Caco-2 (cell line): Measurements from ENCODE around the gene TCEAL2. TPM values are rescaled to one million over a fixed set of nuclear protein-coding genes. Genes with fewer than 3 reads are reported as not detected.
"Not testable (repeated sequence)": the region's sequence is repeated elsewhere in the genome, so short reads cannot be mapped to it uniquely, and the experiment has no call there.

Experiments used
- Bru-seq: library from RNA; stranded (reverse); fragments of 400-500 nt; gene quantifications from one replicate; lab custom pipeline; 2021; lab: Mats Ljungman, UMichigan
- BruChase-seq, 2 experiments: library from RNA; stranded (reverse); fragments of 400-500 nt; gene quantifications; one replicate each; lab custom pipeline; 2021; lab: Mats Ljungman, UMichigan
- BruUV-seq: library from RNA; stranded (reverse); fragments of 400-500 nt; replicated peaks from 2 replicates; lab custom pipeline; 2021; lab: Mats Ljungman, UMichigan
- CTCF ChIA-PET: fragments of 300-600 bp; sonication (Branson Sonifier 250); formaldehyde crosslinking; loops from one replicate; lab custom pipeline; 2022; ENCODE audit warnings: antibody characterized with exemption; lab: Charles Lee
- POLR2A ChIA-PET: fragments of 300-600 bp; sonication (Branson Sonifier 250); formaldehyde crosslinking; loops from one replicate; lab custom pipeline; 2022; ENCODE audit warnings: antibody characterized with exemption; lab: Charles Lee
- DNase-seq, 2 experiments: peaks; one replicate each; pipeline versions ENCODE4 v3.0.0 to v3.0.0-alpha.2; 2020 to 2022
- H3K27me3 ChIP-seq: replicated peaks from 2 replicates; pipeline ENCODE4 v1.6.0; 2011; ENCODE audit warnings: low read length; ENCODE audit not compliant: control insufficient read depth, insufficient read depth
- H3K36me3 ChIP-seq: 2 replicates; pipeline ENCODE4 v1.5.1; 2011; ENCODE audit warnings: low read length; ENCODE audit not compliant: control insufficient read depth, insufficient read depth
- H3K4me1 ChIP-seq: fragments of 250-450 bp; sonication (Bioruptor Pico); 2 replicates; pipeline ENCODE4 v1.5.1; 2020; ENCODE audit warnings: mild to moderate bottlenecking
- H3K4me3 ChIP-seq: 2 replicates; pipeline ENCODE4 v1.5.1; 2011; ENCODE audit warnings: low read depth, mild to moderate bottlenecking, control low read depth, low read length
- H3K9me3 ChIP-seq: fragments of 250-450 bp; sonication (Bioruptor Pico); 2 replicates; pipeline ENCODE4 v1.5.1; 2020; ENCODE audit warnings: mild to moderate bottlenecking, moderate library complexity
- H3K27ac Mint-ChIP-seq: one replicate; pipeline ENCODE4 v1.8.0; 2022; ENCODE audit warnings: mixed read lengths; ENCODE audit not compliant: unreplicated experiment
- H3K27me3 Mint-ChIP-seq: one replicate; pipeline ENCODE4 v1.8.0; 2022; ENCODE audit warnings: mixed read lengths; ENCODE audit not compliant: insufficient read depth, unreplicated experiment
- H3K36me3 Mint-ChIP-seq: one replicate; pipeline ENCODE4 v1.8.0; 2022; ENCODE audit warnings: mild to moderate bottlenecking, mixed read lengths; ENCODE audit not compliant: insufficient read depth, unreplicated experiment
- H3K4me1 Mint-ChIP-seq: one replicate; pipeline ENCODE4 v1.8.0; 2022; ENCODE audit warnings: low read depth, mixed read lengths; ENCODE audit not compliant: unreplicated experiment
- H3K4me3 Mint-ChIP-seq: one replicate; pipeline ENCODE4 v1.8.0; 2022; ENCODE audit warnings: mild to moderate bottlenecking, moderate library complexity, mixed read lengths; ENCODE audit not compliant: unreplicated experiment
- H3K9me3 Mint-ChIP-seq: one replicate; pipeline ENCODE4 v1.8.0; 2022; ENCODE audit warnings: mixed read lengths; ENCODE audit not compliant: unreplicated experiment
- CTCF ChIP-seq, 2 experiments: fragments of 200-600 bp in 1 of 2; IDR thresholded peaks; 1 replicate in 1 of 2; 2 replicates in 1 of 2; pipeline versions ENCODE4 v1.5.1 to v1.8.0; 2011 to 2022; ENCODE audit warnings: antibody characterized with exemption in 1 of 2, control low read depth in 1 of 2, inconsistent platforms in 1 of 2, low read depth in 1 of 2, low read length in 1 of 2, mild to moderate bottlenecking in 1 of 2, moderate library complexity in 1 of 2; ENCODE audit not compliant: insufficient read depth in 1 of 2, severe bottlenecking in 1 of 2, unreplicated experiment in 1 of 2
- intact Hi-C: fragments of 100-400 bp; cut with micrococcal nuclease; formaldehyde crosslinking; loops from one replicate; pipeline ENCODE4 v1.10.0; 2022; ENCODE audit not compliant: unreplicated experiment
- long read RNA-seq: library from polyadenylated mRNA; stranded (forward); transcript quantifications from one replicate; pipeline ENCODE4 v2.0.0, GENCODE V29; 2022
- total RNA-seq: library from RNA; stranded (reverse); gene quantifications from 2 replicates; pipeline ENCODE4 v1.2.3, GENCODE V29; 2022

The TCEAL2 gene
- not detected in 2 replicates for total RNA-seq
- not detected for Bru-seq, nascent RNA
- BruChase-seq, experiment 1, labeled RNA remaining after a 2-hour chase, result not detected
- not detected for BruChase-seq, experiment 2, labeled RNA remaining after a 6-hour chase
- long read RNA-seq, result 0 reads

- H3K27ac Mint-ChIP-seq, H3K27me3 ChIP-seq, H3K4me3 ChIP-seq, H3K9me3 Mint-ChIP-seq, H3K4me1 Mint-ChIP-seq, H3K4me1 ChIP-seq, H3K36me3 Mint-ChIP-seq, BruUV-seq, H3K9me3 ChIP-seq, DNase-seq, CTCF ChIA-PET, H3K36me3 ChIP-seq, H3K4me3 Mint-ChIP-seq, POLR2A ChIA-PET, H3K27me3 Mint-ChIP-seq, intact Hi-C loops: not testable (repeated sequence)
Measured at GRCh38 chrX:102125436-102125835, at the start of gene TCEAL2. Gene TCEAL2, plus strand, starts transcription at chrX:102125679. Its CDS starts 1,152 bp downstream, at chrX:102126831.

- H3K4me3 Mint-ChIP-seq, result no peak overlapping the region
- no peaks in the 10 kb centered on the region for H3K9me3 ChIP-seq
- ChIA-PET POLR2A (no interaction called here), CTCF (no interaction called here)
- no peaks in the 10 kb centered on the region for H3K4me1 ChIP-seq
- no peak for TF ChIP-seq CTCF (IDR thresholded peaks at IDR 0.05; ENCODE audit: insufficient read depth in 1 of 2, low read depth in 1 of 2, low read length in 1 of 2, severe bottlenecking in 1 of 2, unreplicated experiment in 1 of 2)
- no peak overlapping the region for H3K27ac Mint-ChIP-seq
- no peak for DNase-seq
- H3K36me3 Mint-ChIP-seq, result no peaks in the 10 kb centered on the region
- BruUV-seq, result no TSS peak
- H3K27me3 Mint-ChIP-seq, result no peaks in the 10 kb centered on the region
- H3K36me3 ChIP-seq, result no peaks in the 10 kb centered on the region
- H3K4me1 Mint-ChIP-seq, result no peaks in the 10 kb centered on the region
- H3K27me3 ChIP-seq, result no peaks in the 10 kb centered on the region
- intact Hi-C loops, result no loop called here
- H3K9me3 Mint-ChIP-seq, result no peaks in the 10 kb centered on the region
- H3K4me3 ChIP-seq, result no peak overlapping the region
Measured at GRCh38 chrX:102077426-102077825, 48.1 kb upstream of the TCEAL2 start.

DNA sequence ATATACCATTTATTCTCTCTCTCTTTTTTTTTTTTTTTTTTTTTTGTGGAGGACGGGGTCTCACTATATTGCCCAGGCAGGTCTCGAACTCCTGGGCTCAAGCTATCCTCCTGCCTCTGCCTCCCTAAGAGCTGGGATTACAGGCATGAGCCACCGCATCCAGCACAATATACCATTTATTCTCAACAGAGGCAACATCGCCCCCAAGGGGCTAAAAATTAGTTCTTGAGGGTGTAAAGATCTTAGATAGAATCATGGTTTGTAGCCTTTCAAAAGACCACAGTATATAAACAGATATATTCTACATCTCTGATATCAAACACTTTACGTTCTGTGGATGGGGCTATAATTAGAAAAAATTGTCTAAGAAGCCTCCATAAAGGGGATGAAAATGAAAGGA, 39.8 kb upstream of the TCEAL2 start:
- no peaks in the 10 kb centered on the region for H3K9me3 ChIP-seq
- no peaks in the 10 kb centered on the region for H3K9me3 Mint-ChIP-seq
- no peak overlapping the region for H3K4me3 ChIP-seq
- H3K36me3 ChIP-seq, result no peaks in the 10 kb centered on the region
- DNase-seq, result no peak
- intact Hi-C loops, result no loop called here
- no peaks in the 10 kb centered on the region for H3K4me1 Mint-ChIP-seq
- H3K27me3 Mint-ChIP-seq, result peaks cover 3% of the 10 kb centered on the region
- no peak overlapping the region for H3K27ac Mint-ChIP-seq
- no TSS peak for BruUV-seq
- TF ChIP-seq CTCF (IDR thresholded peaks at IDR 0.05; ENCODE audit: insufficient read depth in 1 of 2, low read depth in 1 of 2, low read length in 1 of 2, severe bottlenecking in 1 of 2, unreplicated experiment in 1 of 2), result no peak
- H3K27me3 ChIP-seq, result no peaks in the 10 kb centered on the region
- H3K4me3 Mint-ChIP-seq, result no peak overlapping the region
- ChIA-PET POLR2A (no interaction called here), CTCF (no interaction called here)
- no peaks in the 10 kb centered on the region for H3K36me3 Mint-ChIP-seq
- H3K4me1 ChIP-seq, result no peaks in the 10 kb centered on the region
